Spleen (tissue), 11 donors: ENCODE results near the gene LRWD1. TPM values are rescaled to one million over a fixed set of nuclear protein-coding genes. Genes with fewer than 3 reads are reported as not detected.
"Not testable (repeated sequence)": the region's sequence is repeated elsewhere in the genome, so short reads cannot be mapped to it uniquely, and the experiment has no call there.

Experiments
- DNase-seq: peaks from one replicate; pipeline ENCODE4 v3.0.0-alpha.2; 2020
- H3K27ac ChIP-seq, 8 donors: fragments of 200-600 bp; sonication (generic) in 7 of 8; 1 replicate in 4 of 8; 2 replicates in 4 of 8; pipeline versions ENCODE4 v1.5.0 to v1.8.0; 2016 to 2021; ENCODE audit warnings: inconsistent platforms in 4 of 8, mild to moderate bottlenecking in 4 of 8, moderate library complexity in 1 of 8
- H3K27me3 ChIP-seq, 7 donors: fragments of 200-600 bp; sonication (generic) in 6 of 7; replicated peaks in 1 of 7; 1 replicate in 4 of 7; 2 replicates in 3 of 7; pipeline versions ENCODE4 v1.5.0 to v1.8.0; 2016 to 2021; ENCODE audit warnings: inconsistent platforms in 3 of 7, mild to moderate bottlenecking in 1 of 7
- H3K36me3 ChIP-seq, 6 donors: fragments of 200-600 bp; sonication (generic) in 5 of 6; 1 replicate in 4 of 6; 2 replicates in 2 of 6; pipeline versions ENCODE4 v1.5.0 to v1.8.0; 2016 to 2021; ENCODE audit warnings: inconsistent platforms in 2 of 6
- H3K4me1 ChIP-seq, 6 donors: fragments of 200-600 bp; sonication (generic) in 5 of 6; 1 replicate in 3 of 6; 2 replicates in 3 of 6; pipeline versions ENCODE4 v1.5.0 to v1.8.0; 2016 to 2021; ENCODE audit warnings: inconsistent platforms in 3 of 6
- H3K4me3 ChIP-seq, 8 donors: fragments of 200-600 bp; sonication (generic) in 7 of 8; 1 replicate in 4 of 8; 2 replicates in 4 of 8; pipeline versions ENCODE4 v1.5.0 to v1.8.0; 2016 to 2021; ENCODE audit warnings: inconsistent platforms in 4 of 8, mild to moderate bottlenecking in 4 of 8, moderate library complexity in 2 of 8
- H3K9me3 ChIP-seq, 8 donors: fragments of 200-600 bp; sonication (generic) in 7 of 8; 1 replicate in 4 of 8; 2 replicates in 4 of 8; pipeline versions ENCODE4 v1.5.0 to v1.8.0; 2016 to 2021; ENCODE audit warnings: inconsistent platforms in 4 of 8
- POLR2A ChIP-seq, 3 donors: fragments of 450-650 bp; IDR thresholded peaks; one replicate each; pipeline ENCODE4 v1.5.1; 2017; ENCODE audit warnings: antibody characterized with exemption in 3 of 3, mild to moderate bottlenecking in 1 of 3
- POLR2AphosphoS5 ChIP-seq, 3 donors: sonication (generic); formaldehyde crosslinking; IDR thresholded peaks; one replicate each; pipeline ENCODE4 v1.5.1; 2017; ENCODE audit warnings: antibody characterized with exemption in 3 of 3
- WGBS, 5 donors: extraction: QIAGEN DNeasy Blood & Tissue Kit in 3 of 5; methylation state at CpG; one replicate each; pipeline versions ENCODE4 v1.1.5 to v1.1.7; 2013 to 2018; 5-methylcytosine and 5-hydroxymethylcytosine counted together
- intact Hi-C: fragments of 100-400 bp; cut with DNase I; formaldehyde crosslinking; loops from one replicate; pipeline ENCODE4 v1.15.0; 2023; ENCODE audit warnings: low total_unique reads
- polyA plus RNA-seq, 3 donors: library from polyadenylated mRNA; stranded (reverse); fragments of 200-250 nt; gene quantifications; one replicate each; pipeline ENCODE4 v1.2.1, GENCODE V29; 2013
- total RNA-seq, 7 donors: library from RNA; depleted of rRNA in 3 of 7; stranded (reverse); fragments of >200 nt in 3 of 7; fragmentation: NEBNext Ultra II Directional in 4 of 7; extraction: Animal tissue kit (Norgen Biotek cat#: 25700) in 4 of 7; gene quantifications; one replicate each; pipeline versions ENCODE4 v1.1.0 to v1.2.1, GENCODE V29; 2016 to 2021
- TF ChIP-seq, protein P1 (sequence below), 11 experiments: fragments of 200-600 bp in 7 of 11; fragments of 450-650 bp in 4 of 11; sonication (generic) in 4 of 11; IDR thresholded peaks in 8 of 11; conservative IDR thresholded peaks in 3 of 11; 1 replicate in 7 of 11; 2 replicates in 4 of 11; pipeline versions ENCODE4 v1.4.0 to v1.8.0; 2016 to 2021; ENCODE audit warnings: antibody characterized with exemption in 11 of 11, inconsistent platforms in 4 of 11, mild to moderate bottlenecking in 1 of 11
- donor health status: healthy with polysubstance abuse.
- donor health status: DM: no; HTN: no; CAD: no; lungs with moderate emphysema.
- donor health status: DM: no; HTN: no; CAD: no.
- donor health status: Bipolar disorder and iron deficiency.
- donor health status: healthy.
- donor health status: DM: no; HTN: no; CAD: no.
- donor health status: DM: yes; HTN: yes; CAD: no.

LRWD1 gene
- total and polyA plus RNA-seq, 10 donors: 19.9 to 42.2 (median 27.3) TPM

GRCh38 chr7:102478314-102479208 is 13.8 kb downstream of the LRWD1 start, which contains the start of gene POLR2J:
Gene POLR2J, minus strand, starts transcription at chr7:102478922. Its CDS starts 62 bp downstream, at chr7:102478860.
- peak; percentile 96 for DNase-seq

DNA sequence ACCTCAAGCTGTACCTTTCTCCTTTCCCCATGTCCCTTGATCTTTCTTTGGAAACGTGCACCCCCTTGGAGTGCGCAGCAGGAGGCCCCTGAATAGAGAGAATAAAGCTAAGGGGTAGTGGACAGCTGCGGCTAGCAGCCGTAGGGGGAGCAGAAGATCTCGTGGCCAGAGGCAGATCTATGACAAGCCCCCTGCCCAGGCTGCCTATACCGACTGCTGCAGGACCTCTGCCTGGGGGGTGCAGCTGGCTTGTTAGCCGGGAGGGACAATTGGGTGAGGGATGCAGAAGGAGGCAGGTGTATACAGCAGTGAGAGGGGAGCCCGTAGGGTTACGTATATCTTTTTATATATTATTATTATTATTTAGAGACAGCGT is 14.4 kb downstream of the LRWD1 start:
- intact Hi-C loops, H3K9me3 ChIP-seq, DNase-seq, H3K27me3 ChIP-seq, H3K4me1 ChIP-seq: not testable (repeated sequence)
- WGBS, 5 donors: 0 to 2% methylated on average over 1 to 2 of the region's 10 CpGs; no CpG with 5 or more reads in 3 of the 5 donors
- H3K36me3 ChIP-seq: peaks cover 0 to 15% (median 2%) of the 10 kb centered on the region in 6 donors
- peak overlapping the region in 1 of 8 donors; percentile 80 for H3K27ac ChIP-seq
- peak overlapping the region in 1 of 8 donors; percentile 71 for H3K4me3 ChIP-seq

More at GRCh38 chr7:102478314-102479208, 13.8 kb downstream of the LRWD1 start, which contains the start of gene POLR2J:
- H3K27me3 ChIP-seq, H3K9me3 ChIP-seq, H3K4me1 ChIP-seq, intact Hi-C loops: not testable (repeated sequence)
- 0 to 1% (median 0%) methylated on average over 19 to 53 of the region's 72 CpGs for WGBS, 5 donors
- peak within 1 kb of the TSS in 6 of 8 donors; percentile 37 to 71 (median 48) for H3K4me3 ChIP-seq
- TF ChIP-seq, protein P1, sequence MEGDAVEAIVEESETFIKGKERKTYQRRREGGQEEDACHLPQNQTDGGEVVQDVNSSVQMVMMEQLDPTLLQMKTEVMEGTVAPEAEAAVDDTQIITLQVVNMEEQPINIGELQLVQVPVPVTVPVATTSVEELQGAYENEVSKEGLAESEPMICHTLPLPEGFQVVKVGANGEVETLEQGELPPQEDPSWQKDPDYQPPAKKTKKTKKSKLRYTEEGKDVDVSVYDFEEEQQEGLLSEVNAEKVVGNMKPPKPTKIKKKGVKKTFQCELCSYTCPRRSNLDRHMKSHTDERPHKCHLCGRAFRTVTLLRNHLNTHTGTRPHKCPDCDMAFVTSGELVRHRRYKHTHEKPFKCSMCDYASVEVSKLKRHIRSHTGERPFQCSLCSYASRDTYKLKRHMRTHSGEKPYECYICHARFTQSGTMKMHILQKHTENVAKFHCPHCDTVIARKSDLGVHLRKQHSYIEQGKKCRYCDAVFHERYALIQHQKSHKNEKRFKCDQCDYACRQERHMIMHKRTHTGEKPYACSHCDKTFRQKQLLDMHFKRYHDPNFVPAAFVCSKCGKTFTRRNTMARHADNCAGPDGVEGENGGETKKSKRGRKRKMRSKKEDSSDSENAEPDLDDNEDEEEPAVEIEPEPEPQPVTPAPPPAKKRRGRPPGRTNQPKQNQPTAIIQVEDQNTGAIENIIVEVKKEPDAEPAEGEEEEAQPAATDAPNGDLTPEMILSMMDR (IDR thresholded peaks at IDR 0.05 in 8 of 11, conservative IDR thresholded peaks at IDR 0.05 in 3 of 11): peak in 8 of 11 experiments; percentile 43 to 83 (median 56)
- TF ChIP-seq POLR2A (IDR thresholded peaks at IDR 0.05): peak in 1 of 3 donors; percentile 23
- TF ChIP-seq POLR2AphosphoS5 (IDR thresholded peaks at IDR 0.05): peak; percentile 64 to 84 (median 81)
- H3K27ac ChIP-seq: peak within 1 kb of the TSS in 5 of 8 donors; percentile 51 to 81 (median 78)
- H3K36me3 ChIP-seq: peaks cover 0 to 21% (median 4%) of the 10 kb centered on the region in 6 donors

GRCh38 chr7:102479982-102480637 is 15.3 kb downstream of the LRWD1 start:
- H3K36me3 ChIP-seq, H3K9me3 ChIP-seq, H3K27ac ChIP-seq, intact Hi-C loops, H3K4me3 ChIP-seq, H3K27me3 ChIP-seq, H3K4me1 ChIP-seq: not testable (repeated sequence)
- peak; percentile 77 for DNase-seq
- 4 to 18% (median 10%) methylated on average over 5 to 8 of the region's 11 CpGs for WGBS, 5 donors
- TF ChIP-seq POLR2AphosphoS5 (IDR thresholded peaks at IDR 0.05): peak in 1 of 3 donors; percentile 38
- TF ChIP-seq, protein P1 (IDR thresholded peaks at IDR 0.05 in 8 of 11, conservative IDR thresholded peaks at IDR 0.05 in 3 of 11): peak in 10 of 11 experiments; percentile 14 to 59 (median 47)

DNA sequence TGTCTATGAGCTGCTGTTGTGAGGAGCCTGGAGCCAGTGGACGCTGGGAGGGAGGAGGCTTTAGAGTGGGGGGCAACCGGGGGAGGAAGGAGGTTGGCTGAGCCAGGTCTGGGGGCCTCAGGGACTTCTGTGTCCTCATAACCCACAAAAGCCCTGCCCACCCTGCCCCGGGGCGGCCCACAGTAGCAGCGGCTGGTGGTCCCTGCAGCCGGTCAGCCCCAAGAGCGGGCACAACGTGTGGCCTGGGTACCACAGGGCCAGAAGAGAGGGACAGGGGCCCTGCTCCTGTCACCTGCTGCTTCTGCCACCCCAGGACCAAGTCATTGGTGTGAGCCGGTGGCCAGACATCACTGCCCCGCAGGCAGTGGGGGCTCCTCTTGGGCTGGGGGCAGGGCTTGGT is 17.2 kb downstream of the LRWD1 start:
- peak; percentile 3 for DNase-seq

GRCh38 chr7:102484317-102484716 is 19.5 kb downstream of the LRWD1 start:
- H3K27me3 ChIP-seq, H3K36me3 ChIP-seq, H3K4me1 ChIP-seq, DNase-seq, H3K4me3 ChIP-seq, H3K27ac ChIP-seq, intact Hi-C loops, H3K9me3 ChIP-seq: not testable (repeated sequence)
- WGBS, 5 donors: no CpG with 5 or more reads among the region's 5 CpGs

More for the DNA sequence above, 17.2 kb downstream of the LRWD1 start:
- intact Hi-C loops, H3K9me3 ChIP-seq, H3K36me3 ChIP-seq, H3K27ac ChIP-seq, H3K4me1 ChIP-seq, H3K4me3 ChIP-seq, H3K27me3 ChIP-seq: not testable (repeated sequence)
- no CpG with 5 or more reads among the region's 10 CpGs for WGBS, 5 donors

- H3K4me1 ChIP-seq, H3K9me3 ChIP-seq, H3K4me3 ChIP-seq, H3K27me3 ChIP-seq, intact Hi-C loops, H3K27ac ChIP-seq, H3K36me3 ChIP-seq: not testable (repeated sequence)
- 85 to 91% (median 90%) methylated on average over 2 to 3 of the region's 12 CpGs; no CpG with 5 or more reads in 2 of the 5 donors for WGBS, 5 donors
- DNase-seq: peak; percentile 77
These were observed 25.8 kb downstream of the LRWD1 start for GRCh38 chr7:102490529-102491075.

- H3K9me3 ChIP-seq, H3K27me3 ChIP-seq, H3K36me3 ChIP-seq, intact Hi-C loops, H3K27ac ChIP-seq, DNase-seq, H3K4me1 ChIP-seq: not testable (repeated sequence)
- WGBS, 5 donors: no CpG with 5 or more reads among the region's 33 CpGs
- peak overlapping the region in 1 of 8 donors; percentile 49 for H3K4me3 ChIP-seq
These were observed 28.6 kb downstream of the LRWD1 start for GRCh38 chr7:102493220-102493935.
